LNCaP clone FGC (cell line): ENCODE measurements around the gene SS18.

Source experiments
- DNase-seq: peaks from one replicate; pipeline ENCODE4 v3.0.0-alpha.2; 2011; ENCODE audit warnings: low read depth
- H3K4me3 ChIP-seq: 2 replicates; pipeline ENCODE4 v1.5.1; 2011; ENCODE audit warnings: mild to moderate bottlenecking, low read depth, low read length, control low read depth
- CTCF ChIP-seq: IDR thresholded peaks from 2 replicates; pipeline ENCODE4 v1.5.1; 2012; ENCODE audit warnings: mild to moderate bottlenecking; ENCODE audit not compliant: control insufficient read depth, insufficient read depth; ENCODE audit errors: extremely low read depth

Gene SS18

GRCh38 chr18:26034850-26035497 is 55.4 kb downstream of the SS18 start:
- TF ChIP-seq CTCF = no peak
- peak; percentile 73 for DNase-seq

GRCh38 chr18:26022585-26022984 is 67.8 kb downstream of the SS18 start:
- no peak for TF ChIP-seq CTCF
- H3K4me3 ChIP-seq = no peak overlapping the region
- DNase-seq = no peak

More at GRCh38 chr18:26034850-26035497, 55.4 kb downstream of the SS18 start:
- no peak overlapping the region for H3K4me3 ChIP-seq

- TF ChIP-seq CTCF = no peak
- H3K4me3 ChIP-seq = no peak overlapping the region
- no peak for DNase-seq
These were observed 69.2 kb downstream of the SS18 start for GRCh38 chr18:26021061-26021754.

- DNase-seq = no peak
- TF ChIP-seq CTCF = peak; percentile 32; the same call in 1 of the 2 replicates
- H3K4me3 ChIP-seq = no peak overlapping the region
These were observed 72.5 kb downstream of the SS18 start for GRCh38 chr18:26017929-26018328.

GRCh38 chr18:26014462-26014861 is 76.0 kb downstream of the SS18 start:
- TF ChIP-seq CTCF = no peak
- no peak for DNase-seq
- no peak overlapping the region for H3K4me3 ChIP-seq

GRCh38 chr18:26008619-26009018 is 81.8 kb downstream of the SS18 start:
- no peak for DNase-seq
- no peak for TF ChIP-seq CTCF
- H3K4me3 ChIP-seq = no peak overlapping the region
